Uterus (tissue), 2 donors: ENCODE results near the gene PLXNB1.

Source experiments
- CTCF ChIP-seq, 4 experiments: fragments of 200-600 bp in 2 of 4; fragments of 450-650 bp in 2 of 4; sonication (generic) in 2 of 4; IDR thresholded peaks; one replicate each; pipeline ENCODE4 v1.5.1; 2016 to 2019; ENCODE audit warnings: antibody characterized with exemption in 4 of 4, mild to moderate bottlenecking in 2 of 4, moderate library complexity in 1 of 4
- POLR2A ChIP-seq, 2 donors: fragments of 450-650 bp; IDR thresholded peaks; one replicate each; pipeline ENCODE4 v1.6.1; 2016; ENCODE audit warnings: antibody characterized with exemption in 2 of 2, mild to moderate bottlenecking in 1 of 2, moderate library complexity in 1 of 2

GRCh38 chr3:48394391-48394790 lies 35.5 kb downstream of the PLXNB1 start:
- TF ChIP-seq CTCF (IDR thresholded peaks at IDR 0.05) (no peak), POLR2A (IDR thresholded peaks at IDR 0.05) (no peak)
